Thymus (tissue), 11 donors: ENCODE results near the gene KLHL42. TPM values are rescaled to one million over a fixed set of nuclear protein-coding genes. Genes with fewer than 3 reads are reported as not detected.

ENCODE experiments used
- DNase-seq, 9 donors: peaks; one replicate each; pipeline ENCODE4 v3.0.0-alpha.2; 2013; ENCODE audit warnings: low spot score in 9 of 9, low read depth in 6 of 9, missing footprints in 1 of 9
- H3K27ac ChIP-seq, 2 donors: one replicate each; pipeline ENCODE4 v1.5.1; 2013; ENCODE audit warnings: control low read depth in 1 of 2, low read depth in 1 of 2, low read length in 1 of 2, mild to moderate bottlenecking in 1 of 2, moderate library complexity in 1 of 2
- H3K27me3 ChIP-seq, 2 donors: one replicate each; pipeline ENCODE4 v1.5.1; 2013; ENCODE audit warnings: low read length in 1 of 2; ENCODE audit not compliant: control insufficient read depth in 2 of 2, insufficient read depth in 1 of 2
- H3K36me3 ChIP-seq, 2 donors: one replicate each; pipeline ENCODE4 v1.5.1; 2013; ENCODE audit warnings: low read length in 1 of 2, mild to moderate bottlenecking in 1 of 2, moderate library complexity in 1 of 2; ENCODE audit not compliant: control insufficient read depth in 2 of 2, insufficient read depth in 2 of 2
- H3K4me1 ChIP-seq, 2 donors: one replicate each; pipeline ENCODE4 v1.5.1; 2013; ENCODE audit warnings: low read length in 2 of 2; ENCODE audit not compliant: control insufficient read depth in 2 of 2, insufficient read depth in 2 of 2
- H3K4me3 ChIP-seq, 2 donors: one replicate each; pipeline ENCODE4 v1.5.1; 2013; ENCODE audit warnings: low read length in 2 of 2, control low read depth in 1 of 2, mild to moderate bottlenecking in 1 of 2
- H3K9me3 ChIP-seq, 2 donors: one replicate each; pipeline ENCODE4 v1.5.1; 2013; ENCODE audit warnings: low read length in 1 of 2, mild to moderate bottlenecking in 1 of 2; ENCODE audit not compliant: control insufficient read depth in 2 of 2, insufficient read depth in 1 of 2
- polyA plus RNA-seq: library from polyadenylated mRNA; stranded (reverse); fragments of 200-250 nt; gene quantifications from one replicate; pipeline ENCODE4 v1.2.3, GENCODE V29; 2013
- total RNA-seq: library from RNA; stranded (reverse); fragments of 120-200 nt; gene quantifications from one replicate; pipeline ENCODE4 v1.2.4, GENCODE V29; 2013
- donor health status: healthy.

Gene KLHL42
- total and polyA plus RNA-seq, 2 donors, result 8.8 to 9.0 TPM

GRCh38 chr12:27852117-27852516 is 72.1 kb downstream of the KLHL42 start:
- no peak for DNase-seq
- Histone ChIP-seq H3K4me1 (no peaks in the 10 kb centered on the region), H3K36me3 (no peaks in the 10 kb centered on the region), H3K27me3 (no peaks in the 10 kb centered on the region), H3K27ac (no peak overlapping the region), H3K4me3 (no peak overlapping the region), H3K9me3 (no peaks in the 10 kb centered on the region)

Other genes with a start within 250 kb of the KLHL42 start
- 0.47 TPM for gene REP15, start 83.8 kb upstream of the KLHL42 start, total RNA-seq
- gene REP15, start 83.8 kb upstream of the KLHL42 start, polyA plus RNA-seq, result 0.94 TPM
- gene MRPS35, start 69.4 kb upstream of the KLHL42 start, total RNA-seq, result 48.2 TPM
- gene MRPS35, start 69.4 kb upstream of the KLHL42 start, polyA plus RNA-seq, result 32.1 TPM
- gene MANSC4, start within 50 bp of the KLHL42 start, total RNA-seq, result 0.14 TPM
- gene MANSC4, start within 50 bp of the KLHL42 start, polyA plus RNA-seq, result 0.11 TPM
- gene PTHLH, start 192.5 kb downstream of the KLHL42 start, total RNA-seq, result 0.57 TPM
- gene PTHLH, start 192.5 kb downstream of the KLHL42 start, polyA plus RNA-seq, result 0.30 TPM